IMR-90 (cell line): ENCODE results near the gene C16orf89. TPM values are rescaled to one million over a fixed set of nuclear protein-coding genes. Genes with fewer than 3 reads are reported as not detected.
"Not testable (repeated sequence)": the region's sequence is repeated elsewhere in the genome, so short reads cannot be mapped to it uniquely, and the experiment has no call there.

Source experiments
- ATAC-seq: fragments of 200-7000 bp; cut with Tn5 transposase; 2 replicates; pipeline ENCODE4 v1.9.1; 2020; ENCODE audit warnings: low read depth, mild to moderate bottlenecking, moderate library complexity
- BruUV-seq: library from RNA; stranded (reverse); fragments of 400-500 nt; replicated peaks from 2 replicates; lab custom pipeline; 2021; lab: Mats Ljungman, UMichigan
- CTCF ChIA-PET: fragments of 300-600 bp; formaldehyde crosslinking; extraction: SDS; loops from one replicate; lab custom pipeline; 2021; ENCODE audit warnings: antibody characterized with exemption; lab: Yijun Ruan, JAX
- POLR2A ChIA-PET: fragments of 300-600 bp; sonication (Branson Sonifier 250); formaldehyde crosslinking; loops from one replicate; lab custom pipeline; 2022; ENCODE audit warnings: antibody characterized with exemption; ENCODE audit not compliant: unreplicated experiment; lab: Charles Lee
- DNase-seq: peaks from one replicate; pipeline ENCODE4 v3.0.0; 2013
- H2AFZ ChIP-seq: replicated peaks from 2 replicates; pipeline ENCODE3; 2013; ENCODE audit warnings: low read length, mild to moderate bottlenecking; ENCODE audit not compliant: poor library complexity
- H2AK5ac ChIP-seq: 2 replicates; pipeline ENCODE4 v1.6.1; 2013; ENCODE audit warnings: low read depth, low read length, inconsistent platforms
- H2AK9ac ChIP-seq: replicated peaks from 2 replicates; pipeline ENCODE3; 2013; ENCODE audit warnings: mild to moderate bottlenecking, low read depth, low read length, moderate library complexity; ENCODE audit not compliant: poor library complexity
- H2BK120ac ChIP-seq: 2 replicates; pipeline ENCODE4 v1.6.1; 2013; ENCODE audit warnings: low read depth, low read length, inconsistent platforms
- H2BK15ac ChIP-seq: 3 replicates; pipeline ENCODE4 v1.6.1; 2013; ENCODE audit warnings: low read depth, low read length, inconsistent platforms
- H2BK20ac ChIP-seq: 2 replicates; pipeline ENCODE4 v1.6.1; 2013; ENCODE audit warnings: low read depth, mild to moderate bottlenecking, inconsistent platforms, low read length, moderate library complexity
- H2BK5ac ChIP-seq: 2 replicates; pipeline ENCODE4 v1.6.1; 2013; ENCODE audit warnings: mild to moderate bottlenecking, low read depth, low read length, inconsistent platforms; ENCODE audit not compliant: poor library complexity, severe bottlenecking
- H3K14ac ChIP-seq: replicated peaks from 2 replicates; pipeline ENCODE4 v1.6.1; 2013; ENCODE audit warnings: low read depth, low read length, inconsistent platforms
- H3K18ac ChIP-seq: 2 replicates; pipeline ENCODE4 v1.6.1; 2013; ENCODE audit warnings: low read depth, low read length, control low read depth
- H3K23ac ChIP-seq: 2 replicates; pipeline ENCODE4 v1.6.1; 2013; ENCODE audit warnings: low read depth, low read length, inconsistent platforms
- H3K27ac ChIP-seq: 2 replicates; pipeline ENCODE4 v1.5.1; 2013; ENCODE audit warnings: mild to moderate bottlenecking, control low read depth, low read length; ENCODE audit not compliant: insufficient read depth
- H3K27me3 ChIP-seq: 2 replicates; pipeline ENCODE4 v1.6.1; 2013; ENCODE audit warnings: low read length; ENCODE audit not compliant: control insufficient read depth, insufficient read depth
- H3K36me3 ChIP-seq: 2 replicates; pipeline ENCODE4 v1.6.1; 2013; ENCODE audit warnings: low read length, mixed read lengths; ENCODE audit not compliant: control insufficient read depth, insufficient read depth
- H3K4ac ChIP-seq: 2 replicates; pipeline ENCODE4 v1.6.1; 2013; ENCODE audit warnings: low read depth, low read length, inconsistent platforms
- H3K4me1 ChIP-seq: 2 replicates; pipeline ENCODE4 v1.6.1; 2013; ENCODE audit warnings: low read length, mixed read lengths; ENCODE audit not compliant: control insufficient read depth, insufficient read depth
- H3K4me2 ChIP-seq: 2 replicates; pipeline ENCODE4 v1.6.1; 2013; ENCODE audit warnings: low read depth, mild to moderate bottlenecking, control low read depth, low read length, moderate library complexity
- H3K4me3 ChIP-seq: 2 replicates; pipeline ENCODE4 v1.5.1; 2013; ENCODE audit warnings: low read depth, mild to moderate bottlenecking, control low read depth, low read length, moderate library complexity; ENCODE audit not compliant: insufficient read depth
- H3K56ac ChIP-seq: 2 replicates; pipeline ENCODE4 v1.6.1; 2013; ENCODE audit warnings: low read length, inconsistent platforms; ENCODE audit not compliant: insufficient read depth; ENCODE audit errors: extremely low read depth
- H3K79me1 ChIP-seq, 2 experiments: 2 replicates each; pipeline ENCODE4 v1.6.1; 2013; ENCODE audit warnings: low read length in 2 of 2, inconsistent platforms in 1 of 2, low read depth in 1 of 2
- H3K9ac ChIP-seq: 2 replicates; pipeline ENCODE4 v1.6.1; 2013; ENCODE audit warnings: low read depth, low read length, control low read depth
- H3K9me1 ChIP-seq: 2 replicates; pipeline ENCODE4 v1.6.1; 2013; ENCODE audit warnings: low read length, inconsistent platforms; ENCODE audit not compliant: insufficient read depth
- H3K9me3 ChIP-seq: 2 replicates; pipeline ENCODE4 v1.6.1; 2013; ENCODE audit warnings: low read length; ENCODE audit not compliant: control insufficient read depth, insufficient read depth
- H4K20me1 ChIP-seq: 2 replicates; pipeline ENCODE4 v1.6.1; 2013; ENCODE audit warnings: low read length, inconsistent platforms; ENCODE audit not compliant: insufficient read depth
- H4K5ac ChIP-seq: 2 replicates; pipeline ENCODE4 v1.6.1; 2013; ENCODE audit warnings: mild to moderate bottlenecking, low read depth, low read length, control low read depth
- H4K8ac ChIP-seq, 2 experiments: 2 replicates each; pipeline ENCODE4 v1.6.1; 2013; ENCODE audit warnings: low read depth in 2 of 2, low read length in 2 of 2, control low read depth in 1 of 2, inconsistent platforms in 1 of 2
- H4K91ac ChIP-seq: 2 replicates; pipeline ENCODE4 v1.6.1; 2013; ENCODE audit warnings: low read depth, low read length, inconsistent platforms; ENCODE audit not compliant: insufficient read depth
- WGBS, 2 experiments: methylation state at CpG; one replicate each; pipeline versions ENCODE4 v1.1.5 to v1.1.7; 2013; ENCODE audit warnings: missing lambda C conversion rate in 2 of 2; ENCODE audit not compliant: insufficient read length in 1 of 2; ENCODE audit errors: extremely low coverage in 2 of 2; 5-methylcytosine and 5-hydroxymethylcytosine counted together
- dilution Hi-C: fragments of 300-500 bp; cut with HindIII; formaldehyde crosslinking; loops from one replicate; pipeline ENCODE4 v1.14.3; 2018; ENCODE audit warnings: low sequenced_read_pairs; ENCODE audit not compliant: unreplicated experiment
- in situ Hi-C: fragments of 300-500 bp; cut with MboI; formaldehyde crosslinking; loops from 3 replicates; pipeline ENCODE4 v1.14.3; 2019; ENCODE audit warnings: low sequenced_read_pairs, inconsistent platforms, mixed read lengths
- intact Hi-C: fragments of 100-400 bp; cut with micrococcal nuclease; formaldehyde crosslinking; loops from 2 replicates; pipeline ENCODE4 v1.10.0; 2022
- polyA plus RNA-seq, 3 experiments: library from polyadenylated mRNA; depleted of rRNA; stranded (reverse); fragments of >200 nt; gene quantifications; 2 replicates each; pipeline ENCODE4 v1.2.3, GENCODE V29; 2012; ENCODE audit warnings: low replicate concordance in 1 of 3
- total RNA-seq: library from RNA; depleted of rRNA; stranded (reverse); fragments of >200 nt; gene quantifications from 2 replicates; pipeline ENCODE4 v1.2.3, GENCODE V29; 2012

C16orf89 gene
- total and polyA plus RNA-seq, 2 of the 4 experiments (the other 2 are of a cell fraction): 0.17 to 0.18 TPM

GRCh38 chr16:5088936-5089335 is 23.2 kb upstream of the C16orf89 start:
- intact Hi-C loops, H3K9me1 ChIP-seq, H2BK20ac ChIP-seq, H2AK5ac ChIP-seq, in situ Hi-C loops, H4K8ac ChIP-seq, dilution Hi-C loops, H3K27ac ChIP-seq, H3K4me2 ChIP-seq, H3K9me3 ChIP-seq, H3K23ac ChIP-seq, H2BK120ac ChIP-seq, H3K9ac ChIP-seq, H2BK15ac ChIP-seq, H3K27me3 ChIP-seq, H4K20me1 ChIP-seq, DNase-seq, ATAC-seq, H3K18ac ChIP-seq, BruUV-seq, H3K4ac ChIP-seq, H4K91ac ChIP-seq, H3K14ac ChIP-seq, H2AFZ ChIP-seq, POLR2A ChIA-PET, H2BK5ac ChIP-seq, CTCF ChIA-PET, H3K4me1 ChIP-seq, H2AK9ac ChIP-seq, H4K5ac ChIP-seq, H3K79me1 ChIP-seq, H3K56ac ChIP-seq, H3K4me3 ChIP-seq: not testable (repeated sequence)
- WGBS, 2 experiments: 97% methylated on average over 12 of the region's 17 CpGs; no CpG with 5 or more reads in 1 of the 2 experiments
- peaks cover 15% of the 10 kb centered on the region for H3K36me3 ChIP-seq

- BruUV-seq, H3K56ac ChIP-seq, H4K20me1 ChIP-seq, H2AFZ ChIP-seq, H3K27ac ChIP-seq, H2BK20ac ChIP-seq, POLR2A ChIA-PET, dilution Hi-C loops, H3K4me3 ChIP-seq, CTCF ChIA-PET, H2BK5ac ChIP-seq, H3K27me3 ChIP-seq, DNase-seq, H3K4ac ChIP-seq, H4K8ac ChIP-seq, H4K91ac ChIP-seq, H3K79me1 ChIP-seq, H3K18ac ChIP-seq, in situ Hi-C loops, H2AK9ac ChIP-seq, H3K4me2 ChIP-seq, H2BK120ac ChIP-seq, ATAC-seq, H4K5ac ChIP-seq, H3K23ac ChIP-seq, intact Hi-C loops, H3K14ac ChIP-seq, H2BK15ac ChIP-seq, H3K9me1 ChIP-seq, H3K9ac ChIP-seq, H2AK5ac ChIP-seq, H3K9me3 ChIP-seq, H3K4me1 ChIP-seq: not testable (repeated sequence)
- peaks cover 20% of the 10 kb centered on the region for H3K36me3 ChIP-seq
- 100% methylated on average over 1 of the region's 18 CpGs; no CpG with 5 or more reads in 1 of the 2 experiments for WGBS, 2 experiments
Measured at GRCh38 chr16:5088086-5088790, 22.5 kb upstream of the C16orf89 start.
